Endothelial cell of umbilical vein (primary cell): ENCODE results near the gene ZBTB32. TPM values are rescaled to one million over a fixed set of nuclear protein-coding genes. Genes with fewer than 3 reads are reported as not detected.

Source experiments
- BruUV-seq: library from RNA; stranded (reverse); fragments of 400-500 nt; replicated peaks from 2 replicates; lab custom pipeline; 2021; lab: Mats Ljungman, UMichigan
- CTCF ChIA-PET: fragments of 300-600, 350-600 bp; sonication (Branson Sonifier 250); formaldehyde crosslinking; loops from one replicate; lab custom pipeline; 2021; ENCODE audit warnings: antibody characterized with exemption, inconsistent platforms; lab: Charles Lee
- POLR2A ChIA-PET: fragments of 300-600, 350-600 bp; sonication (Branson Sonifier 250); formaldehyde crosslinking; loops from one replicate; lab custom pipeline; 2021; ENCODE audit warnings: antibody characterized with exemption, inconsistent platforms; lab: Charles Lee
- DNase-seq: peaks from one replicate; pipeline ENCODE4 v3.0.0-alpha.2; 2011; ENCODE audit warnings: low read depth, low spot score
- FAIRE-seq: peaks from 2 replicates; lab custom pipeline; 2011; peaks lifted over from hg19 to GRCh38; lab: Jason Lieb, UNC
- H2AFZ ChIP-seq: 2 replicates; pipeline ENCODE4 v1.6.0; 2012; ENCODE audit warnings: low read depth, low read length, control low read depth, inconsistent platforms
- H3K27ac ChIP-seq: 2 replicates; pipeline ENCODE4 v1.5.1; 2011; ENCODE audit warnings: low read depth, mild to moderate bottlenecking, control low read depth, low read length, moderate library complexity; ENCODE audit not compliant: insufficient read depth
- H3K27me3 ChIP-seq, 2 experiments: 2 replicates each; pipeline versions ENCODE4 v1.6.0 to v1.6.1; 2011; ENCODE audit warnings: low read length in 2 of 2, mixed read lengths in 1 of 2; ENCODE audit not compliant: control insufficient read depth in 2 of 2, insufficient read depth in 2 of 2
- H3K36me3 ChIP-seq, 2 experiments: 2 replicates in 1 of 2; 3 replicates in 1 of 2; pipeline ENCODE4 v1.5.1; 2011; ENCODE audit warnings: low read length in 2 of 2, mild to moderate bottlenecking in 1 of 2, moderate library complexity in 1 of 2; ENCODE audit not compliant: control insufficient read depth in 2 of 2, insufficient read depth in 2 of 2; ENCODE audit errors: extremely low read depth in 1 of 2
- H3K4me1 ChIP-seq: 3 replicates; pipeline ENCODE4 v1.5.1; 2011; ENCODE audit warnings: mild to moderate bottlenecking, low read length; ENCODE audit not compliant: control insufficient read depth, insufficient read depth; ENCODE audit errors: extremely low read depth
- H3K4me2 ChIP-seq: 2 replicates; pipeline ENCODE4 v1.6.1; 2011; ENCODE audit warnings: low read length, control low read depth, mixed read lengths; ENCODE audit not compliant: insufficient read depth
- H3K4me3 ChIP-seq, 3 experiments: fragments of 200-600 bp in 1 of 3; sonication (generic), shearing (Covaris generic) in 1 of 3; replicated peaks in 1 of 3; 2 replicates each; pipeline ENCODE4 v1.5.1; 2011 to 2016; ENCODE audit warnings: control low read depth in 3 of 3, low read length in 3 of 3, mild to moderate bottlenecking in 2 of 3, inconsistent platforms in 1 of 3, low read depth in 1 of 3, moderate library complexity in 1 of 3; ENCODE audit not compliant: insufficient read depth in 1 of 3
- H3K79me2 ChIP-seq: 2 replicates; pipeline ENCODE4 v1.6.0; 2012; ENCODE audit warnings: low read length, inconsistent platforms; ENCODE audit not compliant: control insufficient read depth, insufficient read depth
- H3K9ac ChIP-seq: replicated peaks from 2 replicates; pipeline ENCODE3; 2011; ENCODE audit warnings: low read length, control low read depth; ENCODE audit not compliant: insufficient read depth; ENCODE audit errors: extremely low read depth
- H3K9me1 ChIP-seq: replicated peaks from 3 replicates; pipeline ENCODE4 v1.6.0; 2011; ENCODE audit warnings: mild to moderate bottlenecking, low read length; ENCODE audit not compliant: control insufficient read depth, insufficient read depth; ENCODE audit errors: extremely low read depth
- H3K9me3 ChIP-seq: replicated peaks from 2 replicates; pipeline ENCODE4 v1.5.1; 2012; ENCODE audit warnings: low read length, inconsistent platforms; ENCODE audit not compliant: control insufficient read depth, insufficient read depth
- H4K20me1 ChIP-seq: replicated peaks from 2 replicates; pipeline ENCODE3; 2011; ENCODE audit warnings: mild to moderate bottlenecking, low read length; ENCODE audit not compliant: control insufficient read depth, insufficient read depth; ENCODE audit errors: extremely low read depth
- CTCF ChIP-seq, 2 donors: IDR thresholded peaks; 1 replicate in 1 of 2; 2 replicates in 1 of 2; pipeline ENCODE4 v1.5.1; 2011; ENCODE audit warnings: low read length in 2 of 2, mild to moderate bottlenecking in 2 of 2, moderate library complexity in 2 of 2, control low read depth in 1 of 2, inconsistent platforms in 1 of 2, low read depth in 1 of 2; ENCODE audit not compliant: insufficient read depth in 1 of 2; ENCODE audit errors: extremely low read depth in 1 of 2
- EZH2 ChIP-seq: IDR thresholded peaks from 2 replicates; pipeline ENCODE4 v1.6.1; 2012; ENCODE audit warnings: borderline replicate concordance, low read depth, mild to moderate bottlenecking, moderate library complexity, low read length, inconsistent platforms; ENCODE audit not compliant: severe bottlenecking
- FOS ChIP-seq: IDR thresholded peaks from 2 replicates; pipeline ENCODE4 v1.6.1; 2011; ENCODE audit warnings: mild to moderate bottlenecking, low read length, moderate library complexity, borderline replicate concordance; ENCODE audit not compliant: insufficient read depth
- GATA2 ChIP-seq: IDR thresholded peaks from 2 replicates; pipeline ENCODE4 v1.7.0; 2011; ENCODE audit warnings: low read depth, mild to moderate bottlenecking, moderate library complexity, mixed read lengths, low read length; ENCODE audit not compliant: insufficient read length, insufficient read depth
- JUN ChIP-seq: IDR thresholded peaks from 2 replicates; pipeline ENCODE4 v1.6.1; 2011; ENCODE audit warnings: borderline replicate concordance, low read depth; ENCODE audit not compliant: insufficient read length, insufficient read depth
- MYC ChIP-seq: IDR thresholded peaks from one replicate; pipeline ENCODE4 v1.6.1; 2011; ENCODE audit warnings: mild to moderate bottlenecking, low read depth, low read length
- POLR2A ChIP-seq: IDR thresholded peaks from 2 replicates; pipeline ENCODE4 v1.6.1; 2012; ENCODE audit warnings: low read depth, mild to moderate bottlenecking, control low read depth, low read length
- POLR2AphosphoS5 ChIP-seq: IDR thresholded peaks from 2 replicates; pipeline ENCODE4 v1.6.1; 2012; ENCODE audit warnings: low read depth, mild to moderate bottlenecking, control low read depth, low read length, moderate library complexity; ENCODE audit not compliant: insufficient read depth
- dilution Hi-C: fragments of 300-500 bp; cut with MboI; formaldehyde crosslinking; loops from one replicate; pipeline ENCODE4 v1.15.0; 2019; ENCODE audit warnings: low sequenced_read_pairs; ENCODE audit not compliant: extremely low pct_ligation_motif_present
- intact Hi-C: fragments of 100-400 bp; cut with micrococcal nuclease; formaldehyde crosslinking; loops from one replicate; pipeline ENCODE4 v1.10.0; 2022
- polyA plus RNA-seq, 4 experiments: library from polyadenylated mRNA; depleted of rRNA in 3 of 4; stranded (reverse) in 3 of 4; unstranded in 1 of 4; fragments of >200 nt; gene quantifications; 2 replicates each; pipeline versions ENCODE4 v1.2.1 to v1.2.3, GENCODE V29; 2011 to 2012; ENCODE audit warnings: missing spikeins in 1 of 4
- total RNA-seq: library from RNA; stranded (reverse); gene quantifications from 2 replicates; pipeline ENCODE4 v1.2.3, GENCODE V29; 2021
- TF ChIP-seq, protein P1 (sequence below): IDR thresholded peaks from 2 replicates; pipeline ENCODE4 v1.6.1; 2011; ENCODE audit not compliant: insufficient read depth, insufficient read length

The ZBTB32 gene
- total and polyA plus RNA-seq, 2 donors (not counting 3 experiments of a cell fraction or from before 2014, with no cell fraction given) = not detected

GRCh38 chr19:35730326-35730725 is 26.0 kb downstream of the ZBTB32 start:
- H3K9me3 ChIP-seq = no peaks in the 10 kb centered on the region
- no peak overlapping the region for H3K9ac ChIP-seq
- DNase-seq = no peak
- H3K36me3 ChIP-seq = peaks cover 20 to 76% of the 10 kb centered on the region in 2 experiments
- no peaks in the 10 kb centered on the region for H3K27me3 ChIP-seq
- dilution Hi-C loops = no loop called here
- no peak overlapping the region for H3K4me3 ChIP-seq
- H3K27ac ChIP-seq = no peak overlapping the region
- H2AFZ ChIP-seq = no peak overlapping the region
- TF ChIP-seq POLR2A (no peak), MYC (no peak), FOS (no peak), POLR2AphosphoS5 (no peak), EZH2 (no peak)
- POLR2A ChIA-PET = no interaction called here
- FAIRE-seq = no peak
- H3K4me1 ChIP-seq = no peaks in the 10 kb centered on the region
- no peaks in the 10 kb centered on the region for H3K79me2 ChIP-seq
- TSS peak; percentile 4 for BruUV-seq
- no peaks in the 10 kb centered on the region for H3K9me1 ChIP-seq
- CTCF ChIA-PET = no interaction called here
- no peak overlapping the region for H3K4me2 ChIP-seq
- intact Hi-C loops = no loop called here
- H4K20me1 ChIP-seq = no peaks in the 10 kb centered on the region

DNA sequence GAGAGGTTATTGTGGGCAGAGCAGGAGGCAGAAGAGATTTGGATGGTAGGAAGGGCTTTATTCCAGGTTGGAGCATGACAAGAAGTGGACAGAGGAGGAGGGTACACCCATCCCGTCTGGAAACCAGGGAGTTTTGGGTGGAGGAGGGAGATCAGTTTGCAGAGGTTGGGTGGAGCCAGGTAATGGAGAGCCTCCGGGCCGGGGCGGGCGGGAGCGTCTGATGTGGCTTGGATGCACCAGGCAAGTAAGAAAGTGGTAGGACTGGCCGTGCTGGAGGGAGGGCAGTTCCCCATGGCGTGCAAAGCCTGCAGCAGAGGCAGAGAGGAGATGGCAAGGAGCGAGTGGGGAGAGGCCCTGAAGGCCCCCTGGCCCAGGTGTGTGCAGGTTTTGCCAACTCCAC is 27.0 kb downstream of the ZBTB32 start:
- Histone ChIP-seq H3K4me3 (no peak overlapping the region), H3K27me3 (no peaks in the 10 kb centered on the region), H3K27ac (no peak overlapping the region), H4K20me1 (no peaks in the 10 kb centered on the region), H3K9me3 (no peaks in the 10 kb centered on the region), H3K36me3 (peaks cover 17 to 70% of the 10 kb centered on the region in 2 experiments), H3K4me2 (no peak overlapping the region), H3K9me1 (no peaks in the 10 kb centered on the region), H3K9ac (no peak overlapping the region), H3K4me1 (no peaks in the 10 kb centered on the region), H3K79me2 (no peaks in the 10 kb centered on the region), H2AFZ (no peak overlapping the region)
- no peak for DNase-seq
- TF ChIP-seq POLR2AphosphoS5 (no peak), MYC (no peak), GATA2 (no peak), CTCF (IDR thresholded peaks at IDR 0.05; ENCODE audit: extremely low read depth in 1 of 2, insufficient read depth in 1 of 2, low read depth in 1 of 2, low read length in 2 of 2) (no peak), FOS (no peak), POLR2A (no peak), EZH2 (no peak), JUN (no peak)
- TF ChIP-seq, protein P1, sequence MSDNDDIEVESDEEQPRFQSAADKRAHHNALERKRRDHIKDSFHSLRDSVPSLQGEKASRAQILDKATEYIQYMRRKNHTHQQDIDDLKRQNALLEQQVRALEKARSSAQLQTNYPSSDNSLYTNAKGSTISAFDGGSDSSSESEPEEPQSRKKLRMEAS = no peak
- ChIA-PET CTCF (no interaction called here), POLR2A (no interaction called here)
- dilution Hi-C loops = no loop called here
- intact Hi-C loops = no loop called here
- no peak for FAIRE-seq
- BruUV-seq = no TSS peak
